OCI-LY1 (cell line): ENCODE data around the gene PNMA8B.

Experiments used
- CTCF ChIP-seq: fragments of 200-600 bp; sonication (generic), shearing (Covaris generic); IDR thresholded peaks from 2 replicates; pipeline ENCODE4 v1.5.1; 2017; ENCODE audit warnings: mild to moderate bottlenecking, antibody characterized with exemption, low read length, moderate library complexity, mixed read lengths
- EZH2 ChIP-seq: fragments of 200-600 bp; sonication (generic), shearing (Covaris generic); IDR thresholded peaks from 2 replicates; pipeline ENCODE4 v1.8.0; 2017; ENCODE audit warnings: borderline replicate concordance, mixed run types, mild to moderate bottlenecking, antibody characterized with exemption, low read length, moderate library complexity, mixed read lengths

- no peak for TF ChIP-seq CTCF
- TF ChIP-seq EZH2, result no peak
Measured at GRCh38 chr19:46486358-46486757, 9.3 kb downstream of the PNMA8B start.
